Adrenal gland (tissue), 12 donors: Measurements from ENCODE around the gene SASH1. TPM values are rescaled to one million over a fixed set of nuclear protein-coding genes. Genes with fewer than 3 reads are reported as not detected.

Experiments used
- DNase-seq, 7 donors: peaks; one replicate each; pipeline ENCODE4 v3.0.0-alpha.2; 2019 to 2020
- H3K27ac ChIP-seq, 5 donors: fragments of 200-600 bp; sonication (generic) in 4 of 5; 1 replicate in 3 of 5; 2 replicates in 2 of 5; pipeline versions ENCODE4 v1.5.1 to v1.8.0; 2016 to 2020; ENCODE audit warnings: mild to moderate bottlenecking in 1 of 5
- H3K27me3 ChIP-seq: fragments of 200-600 bp; 2 replicates; pipeline ENCODE4 v1.8.0; 2021
- H3K36me3 ChIP-seq, 2 donors: fragments of 200-600 bp; replicated peaks in 1 of 2; 1 replicate in 1 of 2; 2 replicates in 1 of 2; pipeline versions ENCODE4 v1.5.1 to v1.8.0; 2018 to 2022
- H3K4me1 ChIP-seq, 2 donors: fragments of 200-600 bp; replicated peaks in 1 of 2; 1 replicate in 1 of 2; 2 replicates in 1 of 2; pipeline versions ENCODE4 v1.5.1 to v1.8.0; 2018 to 2021
- H3K4me3 ChIP-seq, 4 donors: fragments of 200-600 bp; sonication (generic) in 3 of 4; one replicate each; pipeline ENCODE4 v1.5.1; 2016 to 2018
- H3K9me3 ChIP-seq, 3 donors: fragments of 200-600 bp; sonication (generic) in 1 of 3; replicated peaks in 1 of 3; 1 replicate in 2 of 3; 2 replicates in 1 of 3; pipeline versions ENCODE4 v1.5.1 to v1.8.0; 2016 to 2021
- CTCF ChIP-seq, 6 experiments: fragments of 450-650 bp in 4 of 6; fragments of 200-600 bp in 2 of 6; sonication (generic) in 1 of 6; IDR thresholded peaks; 1 replicate in 5 of 6; 2 replicates in 1 of 6; pipeline versions ENCODE4 v1.5.1 to v1.8.0; 2016 to 2021; ENCODE audit warnings: antibody characterized with exemption in 6 of 6, mild to moderate bottlenecking in 2 of 6, moderate library complexity in 1 of 6
- POLR2A ChIP-seq, 2 donors: fragments of 450-650 bp; IDR thresholded peaks; one replicate each; pipeline ENCODE4 v1.6.1; 2017; ENCODE audit warnings: antibody characterized with exemption in 2 of 2, mild to moderate bottlenecking in 2 of 2, moderate library complexity in 1 of 2
- WGBS, 4 donors: extraction: QIAGEN DNeasy Blood & Tissue Kit in 2 of 4; methylation state at CpG; one replicate each; pipeline versions ENCODE4 v1.1.5 to v1.1.7; 2013 to 2017; 5-methylcytosine and 5-hydroxymethylcytosine counted together
- intact Hi-C, 2 donors: fragments of 100-400 bp; cut with DNase I; formaldehyde crosslinking; loops; one replicate each; pipeline versions ENCODE4 v1.14.1 to v1.15.0; 2022 to 2023
- polyA plus RNA-seq, 3 donors: library from polyadenylated mRNA; stranded (reverse); fragments of 200-250 nt in 2 of 3; fragments of 350-450 nt in 1 of 3; fragmentation: Illumina TruSeq in 1 of 3; extraction: RNeasy Lipid Tissue Mini Kit (QIAGEN cat#74804) in 1 of 3; gene quantifications; one replicate each; pipeline ENCODE4 v1.2.3, GENCODE V29; 2013 to 2014
- total RNA-seq, 9 donors: library from RNA; depleted of rRNA in 4 of 9; stranded (reverse); fragments of >200 nt in 4 of 9; fragments of 120-200 nt in 1 of 9; fragmentation: NEBNext Ultra II Directional in 1 of 9; extraction: Animal tissue kit (Norgen Biotek cat#: 25700) in 1 of 9; gene quantifications; one replicate each; pipeline versions ENCODE4 v1.1.0 to v1.2.4, GENCODE V29; 2013 to 2023
- donor health status: healthy with polysubstance abuse.
- donor health status: Bipolar disorder and iron deficiency.
- donor health status: DM: yes; HTN: yes; CAD: no.
- donor health status: DM: no; HTN: no; CAD: no.
- donor health status: DM: no; HTN: no; CAD: no.
- donor health status: DM: yes; HTN: yes; CAD: no.

The SASH1 gene
- total and polyA plus RNA-seq, 12 donors: 5.5 to 30.7 (median 16.7) TPM

- peaks cover 0 to 4% of the 10 kb centered on the region in 2 donors for H3K4me1 ChIP-seq
- DNase-seq: peak in 1 of 7 donors; percentile 29
- 25 to 54% (median 35%) methylated on average over 6 of the region's 6 CpGs for WGBS, 4 donors
These were observed 167.4 kb downstream of the SASH1 start for GRCh38 chr6:148509800-148510581.

GRCh38 chr6:148513145-148514071 is 170.8 kb downstream of the SASH1 start:
- no peak overlapping the region for H3K4me3 ChIP-seq
- no peaks in the 10 kb centered on the region for H3K27me3 ChIP-seq
- no peaks in the 10 kb centered on the region for H3K9me3 ChIP-seq
- H3K4me1 ChIP-seq: peaks cover 0 to 4% of the 10 kb centered on the region in 2 donors
- no peak for DNase-seq
- no peaks in the 10 kb centered on the region for H3K36me3 ChIP-seq
- WGBS, 4 donors: 65 to 77% (median 75%) methylated on average over 13 to 14 of the region's 14 CpGs
- TF ChIP-seq CTCF (IDR thresholded peaks at IDR 0.05): no peak
- TF ChIP-seq POLR2A (IDR thresholded peaks at IDR 0.05): no peak
- intact Hi-C loops: no loop called here
- peak overlapping the region in 2 of 5 donors; percentile 59 to 80 for H3K27ac ChIP-seq

More at GRCh38 chr6:148509800-148510581, 167.4 kb downstream of the SASH1 start:
- H3K27me3 ChIP-seq: no peaks in the 10 kb centered on the region
- peak overlapping the region in 1 of 4 donors; percentile 38 for H3K4me3 ChIP-seq
- no peaks in the 10 kb centered on the region for H3K36me3 ChIP-seq
- peak overlapping the region in 2 of 5 donors; percentile 9 to 72 for H3K27ac ChIP-seq
- TF ChIP-seq POLR2A (IDR thresholded peaks at IDR 0.05): no peak
- TF ChIP-seq CTCF (IDR thresholded peaks at IDR 0.05): no peak
- H3K9me3 ChIP-seq: no peaks in the 10 kb centered on the region
- intact Hi-C loops: no loop called here

GRCh38 chr6:148514091-148514845 is 171.6 kb downstream of the SASH1 start:
- TF ChIP-seq CTCF (IDR thresholded peaks at IDR 0.05) (no peak), POLR2A (IDR thresholded peaks at IDR 0.05) (no peak)
- WGBS, 4 donors: 67 to 82% (median 77%) methylated on average over 13 to 14 of the region's 14 CpGs
- Histone ChIP-seq H3K36me3 (no peaks in the 10 kb centered on the region), H3K4me1 (peaks cover 0 to 4% of the 10 kb centered on the region in 2 donors), H3K4me3 (no peak overlapping the region), H3K27ac (peak overlapping the region in 2 of 5 donors; percentile 59 to 80), H3K9me3 (no peaks in the 10 kb centered on the region), H3K27me3 (no peaks in the 10 kb centered on the region)
- no peak for DNase-seq
- intact Hi-C loops: no loop called here
